Measurements from ENCODE around the gene KBTBD4. TPM values are rescaled to one million over a fixed set of nuclear protein-coding genes. Genes with fewer than 3 reads are reported as not detected.

Gene KBTBD4
- polyA plus RNA-seq, 3 donors: 25.8 to 27.5 (median 25.9) TPM

DNA sequence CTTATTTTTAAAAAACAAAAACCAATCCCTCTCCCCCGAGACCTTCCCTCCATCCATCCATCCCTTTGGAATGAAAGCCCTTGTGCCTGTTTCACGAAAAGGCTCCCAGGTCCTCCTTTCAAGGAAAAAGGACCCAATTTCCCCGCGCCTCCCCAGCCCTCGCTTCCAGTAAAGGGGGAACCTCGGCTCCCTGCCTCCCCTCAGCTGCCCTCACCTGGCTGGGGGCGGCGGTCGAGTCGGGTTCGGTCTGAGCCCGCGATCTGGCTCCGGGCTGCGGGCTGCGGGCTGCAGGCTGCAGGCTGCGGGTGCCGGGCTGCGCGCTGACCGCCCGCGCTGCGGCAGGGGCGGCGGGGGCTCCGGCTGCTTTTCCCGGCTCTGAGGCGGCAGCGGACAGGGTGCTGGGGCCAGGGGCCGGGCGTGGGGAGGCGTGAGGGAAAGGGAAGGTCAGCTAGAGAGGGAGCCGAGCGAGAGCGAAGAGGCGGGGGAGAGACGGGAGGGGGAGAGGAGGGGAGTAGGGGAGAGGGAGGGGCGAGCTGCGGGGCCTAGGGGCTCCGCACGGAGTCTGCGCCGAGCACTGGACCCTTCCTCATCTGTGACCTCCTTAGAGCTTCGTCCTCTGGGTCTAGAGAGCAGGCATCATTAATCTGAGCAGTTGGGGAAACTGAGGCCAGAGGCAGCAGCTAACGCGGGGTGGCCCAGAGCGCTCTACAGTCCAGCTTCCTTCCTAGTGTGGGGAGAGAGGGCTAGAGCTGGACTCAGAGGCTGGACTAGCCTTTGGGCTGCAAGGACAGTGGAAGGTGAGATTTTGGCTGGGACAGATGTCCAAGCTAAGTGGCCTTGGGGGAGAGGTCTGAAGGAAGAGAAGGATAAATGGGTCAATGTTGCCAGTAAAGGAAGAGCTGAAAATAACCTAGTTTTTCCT is 15.4 kb upstream of the KBTBD4 start, which contains the start of gene C1QTNF4:
Gene C1QTNF4, minus strand, starts transcription at position 478 of the 922 bp plus-strand sequence. CDS start 3,601 bp downstream, outside the sequence.
- no peak for DNase-seq (ENCODE audit: extremely low read depth in 1 of 11, low read depth in 9 of 11, low spot score in 4 of 11)

DNA sequence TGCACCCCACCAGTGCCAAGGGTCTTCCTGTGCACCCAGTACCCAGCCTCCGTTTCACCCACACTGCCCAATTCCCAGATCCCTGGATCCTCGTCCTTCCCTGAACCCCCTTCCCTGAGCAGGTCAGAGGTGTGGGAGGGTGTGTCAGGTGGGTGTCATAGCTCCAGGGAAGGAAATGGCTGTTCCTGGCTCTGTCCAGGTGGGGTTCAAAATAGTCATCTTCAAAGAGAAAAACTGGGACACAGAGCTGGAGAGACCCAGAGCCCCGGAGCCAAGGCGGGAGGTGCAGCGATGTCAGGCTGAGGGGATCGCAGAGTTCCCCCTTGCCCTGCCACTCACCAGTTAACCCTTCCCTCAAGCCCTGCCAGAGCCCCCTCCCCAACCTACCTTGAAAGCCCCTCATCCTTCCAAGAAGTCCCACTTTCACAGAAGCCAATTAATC is 14.7 kb upstream of the KBTBD4 start:
- no peak for DNase-seq (ENCODE audit: extremely low read depth in 1 of 11, low read depth in 9 of 11, low spot score in 4 of 11)

DNA sequence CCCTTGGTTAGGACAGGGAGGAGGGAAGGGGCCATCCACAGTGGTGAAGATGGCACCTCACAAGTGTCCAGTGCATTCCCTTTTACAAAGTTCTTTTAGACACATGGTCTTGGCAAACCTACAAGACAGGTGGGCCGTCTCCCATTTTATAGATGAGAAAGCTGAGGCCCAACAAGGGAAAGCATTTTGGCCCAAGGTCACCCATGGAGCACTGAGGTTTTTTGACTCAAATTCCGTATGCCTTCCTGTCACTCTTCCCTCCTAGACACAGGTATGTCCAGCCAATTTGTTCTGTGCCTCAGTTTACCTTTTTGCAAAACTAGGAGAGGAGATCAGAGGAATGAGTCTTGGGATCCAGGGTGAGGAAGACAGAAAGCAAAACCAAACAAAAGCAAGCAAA is 14.2 kb upstream of the KBTBD4 start:
- DNase-seq (ENCODE audit: extremely low read depth in 1 of 11, low read depth in 9 of 11, low spot score in 4 of 11): no peak

DNA sequence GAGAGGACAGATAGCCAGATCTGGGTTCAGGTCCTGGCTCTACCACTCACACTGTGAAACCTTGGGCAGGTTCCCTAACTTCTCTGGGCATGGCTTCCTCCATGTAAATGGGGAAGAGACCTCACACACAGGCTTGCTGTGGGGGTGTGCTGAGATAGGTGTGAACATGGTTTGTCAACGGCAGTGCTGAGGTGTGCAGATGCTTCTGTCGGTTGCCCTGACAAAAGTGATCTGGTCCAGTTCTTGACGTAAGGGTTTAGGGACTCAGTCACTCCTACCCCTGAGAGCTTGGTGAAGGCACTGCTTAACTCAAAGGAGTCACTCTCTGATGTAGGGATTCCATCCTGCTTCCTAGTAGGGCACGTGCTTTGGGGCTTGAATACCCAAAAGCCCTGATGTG is 13.5 kb upstream of the KBTBD4 start:
- no peak for DNase-seq (ENCODE audit: extremely low read depth in 1 of 11, low read depth in 9 of 11, low spot score in 4 of 11)

DNA sequence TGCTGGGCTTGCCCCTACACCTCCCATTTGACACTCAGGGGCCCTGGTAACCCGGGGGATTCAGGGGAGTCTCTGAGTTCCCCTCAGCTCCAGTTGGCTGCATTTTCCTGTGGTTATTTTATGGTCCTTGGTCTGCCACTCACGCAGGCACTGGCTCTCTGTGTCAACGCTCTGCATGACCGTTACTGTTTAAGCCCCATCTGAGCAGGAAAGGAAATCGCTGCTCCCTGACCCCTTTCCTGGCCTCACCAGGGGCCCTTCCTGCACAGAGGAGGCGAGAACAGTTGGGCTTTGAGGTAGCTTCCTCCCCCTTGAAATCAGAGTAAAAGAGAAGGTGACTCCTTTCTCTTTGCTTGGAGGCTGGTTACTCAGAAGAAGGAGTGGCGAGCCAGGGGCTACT is 13.0 kb upstream of the KBTBD4 start:
- DNase-seq (ENCODE audit: extremely low read depth in 1 of 11, low read depth in 9 of 11, low spot score in 4 of 11): no peak

DNA sequence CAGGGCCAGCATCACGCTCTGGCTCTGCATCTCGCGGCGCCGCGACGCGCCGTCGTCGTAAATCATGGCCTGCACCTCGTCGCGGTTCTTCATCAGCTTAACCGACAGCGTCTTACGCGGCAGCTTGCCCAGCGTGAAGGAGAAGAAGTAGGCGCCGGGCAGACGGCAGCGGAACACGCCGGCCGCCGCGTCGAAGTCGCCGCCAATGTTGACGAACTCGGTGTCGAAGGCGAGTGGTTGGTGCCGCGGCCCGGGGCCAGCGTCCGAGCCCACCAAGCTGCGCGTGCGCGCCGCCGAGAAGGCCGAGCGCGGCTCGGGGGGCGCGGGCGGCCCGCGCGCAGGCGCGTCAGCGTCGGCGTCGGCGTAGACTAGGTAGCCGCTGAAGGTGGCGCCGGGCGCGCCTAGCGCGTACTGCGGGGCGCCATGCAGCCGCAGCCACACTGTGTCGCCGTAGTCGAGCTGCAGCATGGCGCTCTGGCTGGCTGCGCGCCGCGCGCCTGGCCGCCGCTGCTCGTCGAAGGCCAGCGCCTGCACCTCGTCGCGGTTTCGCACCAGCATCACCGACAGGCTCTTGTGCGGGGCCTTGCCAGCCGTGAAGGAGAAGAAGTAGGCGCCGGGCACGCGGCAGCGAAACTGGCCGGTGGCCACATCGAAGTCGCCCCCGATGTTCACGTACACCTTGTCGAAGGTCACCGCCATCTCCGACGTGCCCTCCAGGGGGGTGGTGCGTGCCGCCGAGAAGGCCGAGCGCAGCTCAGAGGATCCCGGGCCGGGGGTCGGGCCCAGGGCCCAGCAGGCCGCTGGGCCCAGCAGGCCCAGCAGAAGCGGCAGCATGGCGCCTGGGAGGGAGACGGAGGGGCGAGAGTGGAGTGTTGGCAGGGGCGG is 11.4 kb upstream of the KBTBD4 start:
- peak in 4 of 11 donors; percentile 46 to 60 (median 48) for DNase-seq (ENCODE audit: extremely low read depth in 1 of 11, low read depth in 9 of 11, low spot score in 4 of 11)

DNA sequence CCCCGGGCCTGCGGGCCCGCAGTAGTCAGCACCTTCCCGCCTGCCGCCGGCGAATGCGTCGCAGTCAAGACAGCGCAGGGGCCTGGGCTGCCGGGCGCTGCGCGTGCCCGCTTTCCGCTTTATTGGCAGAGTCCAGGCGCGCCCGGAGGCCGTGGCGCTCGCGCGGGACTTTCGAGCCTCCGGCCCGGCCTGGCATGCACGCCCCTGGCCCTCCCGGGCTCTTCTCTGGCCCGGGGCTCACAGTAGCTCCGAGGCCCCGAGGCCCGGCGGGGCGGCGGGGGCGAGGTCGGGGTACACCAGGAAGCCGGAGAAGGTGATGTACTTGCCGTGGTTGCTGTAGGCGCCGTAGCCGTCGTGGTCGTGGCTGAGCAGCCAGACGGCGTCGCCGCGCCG is 10.8 kb upstream of the KBTBD4 start:
- DNase-seq (ENCODE audit: extremely low read depth in 1 of 11, low read depth in 9 of 11, low spot score in 4 of 11): no peak

DNA sequence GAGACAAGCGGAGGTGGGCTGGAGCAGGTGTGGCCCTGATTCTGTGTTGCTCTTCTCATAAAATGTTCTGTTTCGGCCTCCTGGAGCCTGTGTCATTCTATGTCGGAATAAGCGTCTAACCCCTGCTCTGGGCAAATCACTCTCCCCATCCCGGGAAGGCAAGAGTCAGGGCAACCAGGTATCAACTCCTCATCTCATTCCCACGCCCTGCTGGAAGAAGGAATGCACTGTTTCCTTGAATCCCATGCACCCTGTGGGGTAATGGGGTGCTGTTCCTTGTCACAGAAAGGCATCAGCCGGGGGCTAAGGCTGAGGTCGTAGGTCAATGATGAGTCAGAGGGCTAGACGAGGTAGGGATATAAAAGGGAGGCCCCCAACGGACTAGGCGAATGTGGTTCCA is 10.3 kb upstream of the KBTBD4 start:
- no peak for DNase-seq (ENCODE audit: extremely low read depth in 1 of 11, low read depth in 9 of 11, low spot score in 4 of 11)

DNA sequence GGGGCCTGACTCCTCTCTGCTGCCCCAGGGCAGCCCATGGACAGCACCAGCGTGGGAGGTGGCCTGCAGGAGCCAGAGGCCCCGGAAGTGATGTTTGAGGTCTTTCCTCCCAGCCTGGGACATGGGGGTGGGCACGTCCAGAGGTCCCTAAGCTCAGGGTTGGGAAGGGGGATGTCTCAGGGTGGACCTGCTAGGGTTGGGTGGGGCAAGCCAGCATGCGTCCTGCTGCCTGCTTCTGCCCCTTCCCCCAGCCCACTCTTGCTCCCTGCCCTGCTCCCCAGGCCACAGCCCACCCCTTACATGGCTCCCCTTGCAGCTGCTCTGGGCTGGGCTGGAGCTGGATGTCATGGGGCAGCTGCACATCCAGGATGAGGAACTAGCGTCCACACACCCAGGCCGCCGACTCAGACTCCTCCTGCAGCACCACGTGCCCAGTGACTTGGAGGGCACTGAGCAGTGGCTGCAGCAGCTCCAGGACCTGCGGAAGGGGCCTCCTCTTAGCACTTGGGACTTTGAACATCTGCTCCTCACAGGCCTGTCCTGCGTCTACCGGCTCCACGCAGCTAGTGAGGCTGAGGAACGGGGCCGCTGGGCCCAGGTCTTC is 9.1 kb upstream of the KBTBD4 start:
- DNase-seq (ENCODE audit: extremely low read depth in 1 of 11, low read depth in 9 of 11, low spot score in 4 of 11): no peak

DNA sequence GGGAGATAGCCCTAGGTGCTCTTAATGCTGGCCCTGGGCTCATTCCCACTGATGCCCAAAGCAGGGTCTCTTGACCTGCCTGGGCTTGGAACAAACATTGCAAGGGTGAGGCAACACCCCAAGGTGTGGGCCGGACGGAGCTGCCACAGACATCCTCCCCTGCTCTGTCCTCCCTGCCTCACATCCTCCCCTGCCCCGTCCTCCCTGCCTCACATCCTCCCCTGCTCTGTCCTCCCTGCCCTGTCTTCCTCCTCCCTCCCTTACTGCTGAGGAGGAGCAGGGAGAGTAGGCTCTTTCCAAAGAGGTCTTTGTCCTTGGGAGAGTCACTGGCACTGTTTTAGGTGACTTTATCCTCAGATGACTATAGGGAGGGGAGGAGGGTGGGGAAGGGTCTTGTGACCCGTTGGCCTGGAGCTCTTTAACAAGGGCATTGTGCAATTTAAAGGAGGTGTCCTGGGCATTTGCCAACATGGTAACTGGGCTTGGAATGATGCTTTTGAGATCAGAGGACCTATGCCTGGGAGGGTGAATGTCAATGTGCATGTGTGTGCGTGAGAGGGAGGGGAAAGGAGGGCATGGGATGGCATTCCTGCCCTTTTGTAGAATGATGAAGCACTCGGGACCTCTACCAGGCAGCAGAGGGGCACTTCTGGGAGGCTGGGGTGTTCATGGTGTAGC is 8.4 kb upstream of the KBTBD4 start:
- DNase-seq (ENCODE audit: extremely low read depth in 1 of 11, low read depth in 9 of 11, low spot score in 4 of 11): no peak

DNA sequence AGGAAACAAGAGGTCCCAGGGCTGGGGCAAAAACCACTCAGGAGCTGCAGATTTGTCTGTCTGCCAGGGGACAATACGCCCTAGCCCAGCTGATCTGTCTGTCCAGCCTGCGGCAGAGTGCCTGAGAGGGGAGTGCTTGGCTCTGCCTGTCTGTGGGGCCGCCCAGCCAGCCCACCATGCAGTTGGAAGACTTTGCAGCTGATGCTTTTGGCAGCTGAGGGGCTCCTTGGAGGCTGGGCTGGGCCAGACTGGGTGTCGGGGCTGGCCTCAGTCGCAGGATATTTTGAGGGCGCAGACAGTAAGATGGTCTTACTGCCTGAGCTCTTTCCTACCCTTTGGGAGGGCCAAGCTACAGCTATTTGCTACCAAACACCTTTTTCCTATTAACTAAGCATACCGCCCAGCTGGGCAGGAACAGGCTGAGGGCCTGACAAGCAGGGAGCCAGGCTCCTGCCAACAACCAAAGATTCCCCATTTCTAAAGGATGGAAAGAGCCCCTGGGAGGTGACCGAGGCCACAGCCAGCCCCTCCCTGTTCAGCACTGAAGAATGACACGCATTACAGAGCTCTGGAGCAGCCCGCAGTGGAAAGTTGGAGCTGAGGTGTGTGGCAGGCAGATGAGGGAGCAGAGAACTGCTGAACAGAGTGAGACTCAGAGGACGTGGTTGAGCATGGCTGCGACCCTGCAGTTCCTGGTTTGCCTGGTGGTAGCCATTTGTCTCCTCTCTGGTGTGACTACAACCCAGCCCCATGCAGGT is 7.5 kb upstream of the KBTBD4 start, which contains the start of gene FAM180B:
Gene FAM180B, plus strand, starts transcription at position 581 of the 758 bp plus-strand sequence. Its CDS starts 91 bp downstream, at position 672.
- DNase-seq (ENCODE audit: extremely low read depth in 1 of 11, low read depth in 9 of 11, low spot score in 4 of 11): no peak

DNA sequence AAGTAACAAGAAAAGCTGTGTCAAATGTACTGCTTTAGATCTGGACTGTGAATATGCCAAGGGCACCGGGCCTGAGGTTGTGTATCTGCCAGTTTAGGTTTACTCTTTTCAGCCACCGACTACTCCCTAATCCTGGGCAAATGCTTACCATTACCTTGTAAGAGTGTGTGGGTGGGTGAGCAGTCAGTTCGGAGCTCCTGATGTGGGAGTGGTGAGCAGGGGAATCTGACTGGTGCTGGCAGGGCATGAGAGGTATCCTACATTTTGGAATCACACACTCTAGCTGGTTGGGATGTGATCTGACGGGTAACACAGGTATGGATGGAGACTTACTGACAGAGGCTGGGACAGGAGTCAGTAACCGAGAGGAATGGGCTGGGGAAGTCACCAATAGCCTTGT is 5.1 kb upstream of the KBTBD4 start:
- DNase-seq (ENCODE audit: extremely low read depth in 1 of 11, low read depth in 9 of 11, low spot score in 4 of 11): no peak

DNA sequence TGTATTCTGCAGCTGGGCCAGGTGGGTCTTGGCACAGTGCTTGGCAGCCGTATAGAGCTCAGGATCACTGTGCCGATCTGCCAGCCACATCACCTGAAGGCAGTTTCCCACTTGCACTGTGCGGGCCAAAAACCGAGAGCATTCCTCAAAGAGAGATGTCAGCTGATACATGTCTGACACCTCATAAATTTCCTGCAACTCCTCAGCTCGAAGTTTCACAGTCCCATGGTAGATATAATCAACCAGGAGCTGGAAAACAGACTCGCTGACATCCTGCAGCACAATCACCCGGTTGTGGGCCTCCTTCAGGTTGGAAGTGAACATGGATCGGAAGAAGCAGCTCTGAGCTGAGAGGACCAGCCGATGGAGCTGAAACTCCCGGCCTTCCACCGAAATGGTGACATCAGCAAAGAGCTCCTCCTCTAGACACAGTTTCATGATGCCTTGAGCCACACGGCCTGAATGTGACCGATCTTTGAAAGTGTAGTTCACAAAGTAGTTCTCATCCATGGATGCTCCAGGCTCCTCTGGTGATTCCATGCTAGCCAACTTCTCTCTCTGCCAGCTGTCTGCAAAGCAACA is 1.2 kb downstream of the KBTBD4 start:
- no peak for DNase-seq (ENCODE audit: extremely low read depth in 1 of 11, low read depth in 9 of 11, low spot score in 4 of 11)

DNA sequence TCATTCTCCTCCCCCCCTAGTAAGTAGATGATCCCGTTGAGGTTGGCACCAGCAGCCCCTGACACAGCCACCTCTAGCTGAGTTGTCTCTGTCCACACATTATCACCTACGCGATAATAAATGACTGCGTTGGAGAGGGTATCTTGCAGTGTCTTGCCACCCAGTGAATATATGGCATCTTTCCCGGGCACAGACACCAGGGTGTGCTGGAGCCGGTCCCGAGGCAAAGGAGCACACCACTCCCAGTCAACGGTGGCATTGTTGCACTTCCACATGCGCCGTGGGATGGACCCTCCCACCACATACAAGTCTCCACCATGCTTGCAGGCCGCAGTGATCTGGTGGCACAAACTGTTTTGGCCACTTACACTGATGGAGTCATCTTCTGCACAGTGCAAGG is 5.4 kb downstream of the KBTBD4 start:
- DNase-seq (ENCODE audit: extremely low read depth in 1 of 11, low read depth in 9 of 11, low spot score in 4 of 11): no peak

DNA sequence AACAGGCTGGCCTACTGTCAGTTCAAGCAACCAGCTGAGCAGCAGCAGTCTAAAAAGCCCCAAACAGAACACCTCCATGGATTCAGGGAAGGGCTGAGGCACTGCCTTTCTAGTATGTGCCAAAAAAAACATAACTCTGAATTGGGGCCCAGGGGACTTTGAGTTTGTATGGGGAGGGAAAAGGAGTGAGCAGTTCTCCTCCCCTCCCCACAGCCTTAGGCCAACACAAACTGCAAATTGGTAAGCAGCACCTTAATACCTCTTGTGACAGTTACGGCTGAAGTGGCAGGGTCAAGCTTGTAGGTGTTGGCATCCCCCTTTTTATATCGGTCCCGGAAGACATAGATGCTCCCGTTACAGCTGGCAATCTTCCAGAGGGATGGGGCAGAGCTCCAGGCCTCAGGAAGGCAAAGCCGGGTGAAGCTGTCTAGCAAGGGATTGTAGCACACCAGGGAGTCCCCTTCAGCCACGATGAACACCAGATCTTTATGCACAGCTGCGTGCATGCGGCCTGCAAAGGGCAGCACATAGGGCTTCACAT is 6.0 kb downstream of the KBTBD4 start:
- no peak for DNase-seq (ENCODE audit: extremely low read depth in 1 of 11, low read depth in 9 of 11, low spot score in 4 of 11)

DNA sequence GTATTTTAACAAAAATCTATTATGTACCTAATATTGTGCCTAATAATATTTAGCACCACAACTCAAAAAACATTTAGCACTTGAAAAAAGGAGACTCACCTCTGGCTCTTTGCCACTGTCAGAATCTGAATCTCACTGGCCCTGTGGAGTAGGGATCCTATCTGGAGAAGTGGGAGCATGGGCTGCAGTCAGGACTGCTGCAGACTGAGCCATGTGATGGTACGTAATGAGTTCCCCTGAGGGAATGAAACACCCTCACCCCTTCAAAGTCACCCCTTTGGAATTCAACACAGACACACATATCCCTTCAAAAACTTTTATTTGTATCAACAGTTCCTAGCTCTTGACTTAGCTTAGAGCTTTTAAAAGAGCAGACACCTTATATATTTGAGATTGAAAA is 6.9 kb downstream of the KBTBD4 start:
- no peak for DNase-seq (ENCODE audit: extremely low read depth in 1 of 11, low read depth in 9 of 11, low spot score in 4 of 11)

DNA sequence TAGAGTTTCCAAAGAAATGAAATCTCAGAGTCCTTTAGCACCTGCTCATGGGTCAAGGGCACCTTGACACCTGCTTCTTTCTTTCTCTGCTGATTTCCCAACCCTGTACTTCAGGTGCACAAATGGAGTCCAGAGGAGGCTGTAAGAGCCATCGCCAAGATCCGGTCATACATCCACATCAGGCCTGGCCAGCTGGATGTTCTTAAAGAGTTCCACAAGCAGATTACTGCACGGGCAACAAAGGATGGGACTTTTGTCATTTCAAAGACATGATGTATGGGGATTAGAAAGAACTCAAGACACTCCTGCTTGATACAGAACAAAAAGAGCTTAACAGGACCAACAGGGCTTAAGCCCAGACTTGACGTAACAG is 7.4 kb downstream of the KBTBD4 start:
- no peak for DNase-seq (ENCODE audit: extremely low read depth in 1 of 11, low read depth in 9 of 11, low spot score in 4 of 11)

Data from renal cortex interstitium (tissue), 11 donors.